GM18858 (cell line): ENCODE results near the gene CEP162.
"Not testable (repeated sequence)": the region's sequence is repeated elsewhere in the genome, so short reads cannot be mapped to it uniquely, and the experiment has no call there.

Source experiments
- ATAC-seq: cut with Tn5 transposase; IDR thresholded peaks from one replicate; pipeline ENCODE4 v1.9.1; 2021; ENCODE audit not compliant: unreplicated experiment

CEP162 gene

GRCh38 chr6:84227434-84228197 lies at the start of gene CEP162:
Gene CEP162 (minus strand): TSS chr6:84227643. CDS start chr6:84226393, 1,250 bp downstream.
- peak; percentile 97 for ATAC-seq

- ATAC-seq = no peak
These were observed 47.4 kb upstream of the CEP162 start for GRCh38 chr6:84274856-84275255.

GRCh38 chr6:84273048-84273809 lies 45.8 kb upstream of the CEP162 start:
- ATAC-seq = no peak

GRCh38 chr6:84272298-84272697 lies 44.9 kb upstream of the CEP162 start:
- peak; percentile 56 for ATAC-seq

- ATAC-seq = no peak
These were observed 43.7 kb upstream of the CEP162 start for GRCh38 chr6:84271061-84271716.

GRCh38 chr6:84269947-84270733 lies 42.7 kb upstream of the CEP162 start:
- ATAC-seq = no peak

- no peak for ATAC-seq
These were observed 41.3 kb upstream of the CEP162 start for GRCh38 chr6:84268781-84269180.

- no peak for ATAC-seq
These were observed 36.1 kb upstream of the CEP162 start for GRCh38 chr6:84263557-84263956.

GRCh38 chr6:84260926-84261325 lies 33.5 kb upstream of the CEP162 start:
- no peak for ATAC-seq

GRCh38 chr6:84260196-84260595 lies 32.8 kb upstream of the CEP162 start:
- no peak for ATAC-seq

GRCh38 chr6:84258866-84259265 lies 31.4 kb upstream of the CEP162 start:
- no peak for ATAC-seq

- ATAC-seq = no peak
These were observed 30.8 kb upstream of the CEP162 start for GRCh38 chr6:84258268-84258667.

- ATAC-seq = no peak
These were observed 28.2 kb upstream of the CEP162 start for GRCh38 chr6:84255641-84256040.

- no peak for ATAC-seq
These were observed 25.9 kb upstream of the CEP162 start for GRCh38 chr6:84253380-84253779.

- ATAC-seq = no peak
These were observed 24.6 kb upstream of the CEP162 start for GRCh38 chr6:84251891-84252539.

GRCh38 chr6:84249724-84250123 lies 22.3 kb upstream of the CEP162 start:
- no peak for ATAC-seq

GRCh38 chr6:84244416-84245081 lies 17.1 kb upstream of the CEP162 start:
- ATAC-seq = not testable (repeated sequence)

GRCh38 chr6:84243240-84243639 lies 15.8 kb upstream of the CEP162 start:
- no peak for ATAC-seq

GRCh38 chr6:84242265-84242664 lies 14.8 kb upstream of the CEP162 start:
- peak; percentile 64 for ATAC-seq

GRCh38 chr6:84228198-84228543 lies 728 bp upstream of the CEP162 start:
- peak; percentile 7 for ATAC-seq
